H9 (cell line): ENCODE results near the gene DGCR2. TPM values are rescaled to one million over a fixed set of nuclear protein-coding genes. Genes with fewer than 3 reads are reported as not detected.

Experiments used
- DNase-seq: peaks from one replicate; pipeline ENCODE4 v3.0.0-alpha.2; 2017
- H2AFZ ChIP-seq: one replicate; pipeline ENCODE4 v1.6.1; 2013; ENCODE audit warnings: mild to moderate bottlenecking, low read length, control low read depth, moderate library complexity
- H2AK5ac ChIP-seq: 2 replicates; pipeline ENCODE4 v1.6.1; 2013; ENCODE audit warnings: low read length, control low read depth, mixed read lengths; ENCODE audit not compliant: insufficient read length
- H2BK120ac ChIP-seq: one replicate; pipeline ENCODE4 v1.6.1; 2013; ENCODE audit warnings: low read depth, mild to moderate bottlenecking, low read length, control low read depth, inconsistent platforms; ENCODE audit not compliant: poor library complexity, severe bottlenecking
- H2BK12ac ChIP-seq: 2 replicates; pipeline ENCODE4 v1.6.1; 2013; ENCODE audit warnings: low read length, control low read depth, mixed read lengths, low read depth; ENCODE audit not compliant: insufficient read length
- H2BK15ac ChIP-seq: 2 replicates; pipeline ENCODE4 v1.6.1; 2013; ENCODE audit warnings: low read depth, low read length, control low read depth
- H2BK20ac ChIP-seq: one replicate; pipeline ENCODE4 v1.6.1; 2013; ENCODE audit warnings: low read depth, mild to moderate bottlenecking, low read length, control low read depth, inconsistent platforms; ENCODE audit not compliant: poor library complexity, severe bottlenecking
- H2BK5ac ChIP-seq: 2 replicates; pipeline ENCODE4 v1.6.1; 2013; ENCODE audit warnings: low read length, control low read depth, mixed read lengths; ENCODE audit not compliant: insufficient read length
- H3K14ac ChIP-seq: 2 replicates; pipeline ENCODE4 v1.6.1; 2013; ENCODE audit warnings: low read length, control low read depth; ENCODE audit not compliant: insufficient read depth
- H3K18ac ChIP-seq: 2 replicates; pipeline ENCODE4 v1.6.1; 2013; ENCODE audit warnings: low read depth, mild to moderate bottlenecking, mixed read lengths, low read length, control low read depth; ENCODE audit not compliant: insufficient read length
- H3K23ac ChIP-seq: 2 replicates; pipeline ENCODE4 v1.6.1; 2013; ENCODE audit warnings: low read length, control low read depth, mixed read lengths, low read depth; ENCODE audit not compliant: insufficient read length
- H3K23me2 ChIP-seq: 2 replicates; pipeline ENCODE4 v1.6.1; 2013; ENCODE audit warnings: low read depth, mild to moderate bottlenecking, mixed read lengths, low read length, control low read depth; ENCODE audit not compliant: insufficient read length, poor library complexity, severe bottlenecking
- H3K27ac ChIP-seq: 2 replicates; pipeline ENCODE4 v1.5.1; 2013; ENCODE audit warnings: low read length, control low read depth, mixed read lengths, low read depth; ENCODE audit not compliant: insufficient read length
- H3K27me3 ChIP-seq: 2 replicates; pipeline ENCODE4 v1.6.1; 2013; ENCODE audit warnings: low read length, control low read depth, inconsistent platforms; ENCODE audit not compliant: insufficient read depth
- H3K4ac ChIP-seq: 2 replicates; pipeline ENCODE4 v1.6.1; 2013; ENCODE audit warnings: low read depth, mild to moderate bottlenecking, control low read depth, inconsistent platforms, low read length, moderate library complexity
- H3K4me1 ChIP-seq: 2 replicates; pipeline ENCODE4 v1.6.1; 2013; ENCODE audit warnings: low read length, control low read depth, inconsistent platforms; ENCODE audit not compliant: insufficient read depth
- H3K4me2 ChIP-seq: 2 replicates; pipeline ENCODE4 v1.6.1; 2013; ENCODE audit warnings: low read length, control low read depth, mixed read lengths; ENCODE audit not compliant: insufficient read length, insufficient read depth
- H3K56ac ChIP-seq: 2 replicates; pipeline ENCODE4 v1.6.1; 2013; ENCODE audit warnings: low read depth, mild to moderate bottlenecking, mixed read lengths, low read length, control low read depth; ENCODE audit not compliant: insufficient read length
- H3K79me1 ChIP-seq: 2 replicates; pipeline ENCODE4 v1.6.1; 2013; ENCODE audit warnings: low read depth, mild to moderate bottlenecking, moderate library complexity, low read length, control low read depth, inconsistent platforms; ENCODE audit not compliant: insufficient read depth, poor library complexity, severe bottlenecking
- H3K79me2 ChIP-seq: 2 replicates; pipeline ENCODE4 v1.6.1; 2013; ENCODE audit warnings: low read length, control low read depth, inconsistent platforms; ENCODE audit not compliant: insufficient read depth
- H3K9ac ChIP-seq: 2 replicates; pipeline ENCODE4 v1.6.1; 2013; ENCODE audit warnings: low read length, control low read depth, mixed read lengths; ENCODE audit not compliant: insufficient read length; ENCODE audit errors: extremely low read depth
- H3K9me3 ChIP-seq: one replicate; pipeline ENCODE4 v1.6.1; 2013; ENCODE audit warnings: low read depth, low read length, inconsistent platforms; ENCODE audit not compliant: control insufficient read depth
- H3T11ph ChIP-seq: one replicate; pipeline ENCODE4 v1.6.1; 2013; ENCODE audit warnings: mild to moderate bottlenecking, low read length, control low read depth, inconsistent platforms
- H4K20me1 ChIP-seq: one replicate; pipeline ENCODE4 v1.6.1; 2013; ENCODE audit not compliant: control insufficient read depth, insufficient read length, insufficient read depth
- H4K5ac ChIP-seq: 2 replicates; pipeline ENCODE4 v1.6.1; 2013; ENCODE audit warnings: low read depth, mild to moderate bottlenecking, mixed read lengths, low read length, control low read depth; ENCODE audit not compliant: insufficient read length
- H4K8ac ChIP-seq: replicated peaks from 2 replicates; pipeline ENCODE4 v1.6.1; 2013; ENCODE audit warnings: low read length, control low read depth, mixed read lengths, low read depth; ENCODE audit not compliant: insufficient read length
- H4K91ac ChIP-seq: 2 replicates; pipeline ENCODE4 v1.6.1; 2013; ENCODE audit warnings: low read depth, mild to moderate bottlenecking, moderate library complexity, mixed read lengths, low read length, control low read depth; ENCODE audit not compliant: insufficient read length
- H3K27ac Mint-ChIP-seq, 3 experiments: 2 replicates in 2 of 3; 3 replicates in 1 of 3; pipeline ENCODE4 v1.8.0; 2020 to 2021; ENCODE audit warnings: mixed read lengths in 3 of 3, mild to moderate bottlenecking in 1 of 3, moderate library complexity in 1 of 3
- H3K27me3 Mint-ChIP-seq: 2 replicates; pipeline ENCODE4 v1.8.0; 2021; ENCODE audit warnings: low read depth, mild to moderate bottlenecking, moderate library complexity, mixed read lengths
- H3K36me3 Mint-ChIP-seq, 3 experiments: 2 replicates in 2 of 3; 3 replicates in 1 of 3; pipeline ENCODE4 v1.8.0; 2020 to 2021; ENCODE audit warnings: low read depth in 3 of 3, mixed read lengths in 3 of 3; ENCODE audit not compliant: insufficient read depth in 1 of 3
- H3K4me1 Mint-ChIP-seq, 2 experiments: 2 replicates each; pipeline ENCODE4 v1.8.0; 2020; ENCODE audit warnings: mixed read lengths in 2 of 2
- H3K4me3 Mint-ChIP-seq, 2 experiments: 2 replicates in 1 of 2; 3 replicates in 1 of 2; pipeline ENCODE4 v1.8.0; 2020 to 2021; ENCODE audit warnings: mild to moderate bottlenecking in 2 of 2, mixed read lengths in 2 of 2, moderate library complexity in 1 of 2
- H3K9me3 Mint-ChIP-seq, 2 experiments: 2 replicates in 1 of 2; 3 replicates in 1 of 2; pipeline ENCODE4 v1.8.0; 2020; ENCODE audit warnings: mild to moderate bottlenecking in 2 of 2, mixed read lengths in 2 of 2, moderate library complexity in 1 of 2
- WGBS: extraction: QIAGEN DNeasy Blood & Tissue Kit; methylation state at CpG from one replicate; pipeline ENCODE4 v1.1.7; 2013; ENCODE audit warnings: missing lambda C conversion rate, low lambda C conversion rate, mixed read lengths; ENCODE audit not compliant: insufficient read length; ENCODE audit errors: extremely low coverage; 5-methylcytosine and 5-hydroxymethylcytosine counted together
- total RNA-seq: library from RNA; stranded (reverse); gene quantifications from 2 replicates; pipeline ENCODE4 v1.2.1, GENCODE V29; 2021
- TF ChIP-seq, protein P1 (sequence below): fragments of 200-600 bp; sonication (generic); conservative IDR thresholded peaks from 3 replicates; pipeline ENCODE4 v1.8.0; 2021; ENCODE audit warnings: antibody characterized with exemption, mild to moderate bottlenecking

Gene DGCR2
- total RNA-seq, 1 experiment from 2014 or later: 47.2 TPM

DNA sequence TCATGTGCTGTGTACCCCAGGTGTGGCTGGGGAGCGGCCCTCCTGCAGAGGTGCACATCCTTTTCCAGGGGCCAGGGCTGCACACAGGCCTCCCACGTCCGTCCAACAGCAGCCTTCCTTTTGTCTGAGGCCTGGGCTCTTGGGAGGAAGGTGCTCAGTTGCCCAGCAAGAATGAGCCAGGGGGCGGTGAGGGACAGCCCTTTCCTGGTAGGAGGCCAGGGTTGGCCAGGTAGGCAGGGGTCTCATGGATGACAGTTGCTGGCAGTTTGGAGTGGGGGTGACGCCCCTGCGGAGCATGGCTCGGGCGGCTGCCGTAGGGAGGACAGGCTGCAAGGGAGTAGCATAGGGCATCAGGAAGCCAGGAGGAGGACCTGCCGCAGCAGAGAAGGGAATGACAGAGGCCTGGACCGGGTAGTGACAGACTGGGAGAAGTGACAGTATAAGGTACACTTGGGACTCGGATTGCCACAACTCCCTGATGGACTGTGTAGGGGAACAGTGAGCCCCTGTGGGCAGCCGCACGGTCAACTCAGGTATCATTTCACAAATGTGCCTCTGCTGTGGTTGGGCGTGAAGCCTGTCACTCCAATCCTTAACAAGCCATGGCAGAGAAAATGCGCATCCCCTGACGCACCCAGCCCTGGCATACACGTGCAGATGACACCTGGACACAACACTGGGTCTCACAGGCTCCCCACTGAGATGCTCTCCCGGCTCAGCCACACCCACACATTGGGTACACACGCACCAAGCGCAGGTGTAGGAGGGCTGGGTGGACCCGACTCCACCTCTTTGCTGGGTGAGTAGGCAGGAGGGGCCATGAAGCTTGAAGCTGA is 79.7 kb downstream of the DGCR2 start:
- Histone ChIP-seq H3K18ac (no peak overlapping the region), H2BK5ac (no peak overlapping the region), H4K20me1 (no peaks in the 10 kb centered on the region), H3T11ph (no peak overlapping the region), H3K9ac (no peak overlapping the region), H3K9me3 (no peaks in the 10 kb centered on the region), H2AFZ (no peak overlapping the region), H3K79me2 (no peaks in the 10 kb centered on the region), H2BK12ac (no peak overlapping the region), H3K79me1 (no peaks in the 10 kb centered on the region), H2BK15ac (no peak overlapping the region), H3K14ac (no peak overlapping the region), H4K91ac (no peak overlapping the region), H3K23me2 (no peaks in the 10 kb centered on the region), H4K8ac (no peak overlapping the region), H3K4me2 (no peak overlapping the region), H3K56ac (no peak overlapping the region), H2BK20ac (no peak overlapping the region), H2AK5ac (no peak overlapping the region), H3K4ac (no peak overlapping the region), H3K27me3 (no peaks in the 10 kb centered on the region), H2BK120ac (no peak overlapping the region), H3K27ac (no peak overlapping the region), H3K23ac (no peak overlapping the region), H3K4me1 (no peaks in the 10 kb centered on the region), H4K5ac (no peak overlapping the region)
- Mint-ChIP-seq H3K9me3 (no peaks in the 10 kb centered on the region), H3K27ac (peak overlapping the region in 1 of 3 experiments; percentile 89; a peak in 2 of 7 replicates), H3K4me1 (no peaks in the 10 kb centered on the region), H3K36me3 (peaks cover 17 to 64% (median 55%) of the 10 kb centered on the region in 3 experiments; a peak in 6 of 7 replicates), H3K27me3 (no peaks in the 10 kb centered on the region), H3K4me3 (no peak overlapping the region)
- WGBS: no CpG with 5 or more reads among the region's 22 CpGs
- TF ChIP-seq, protein P1, sequence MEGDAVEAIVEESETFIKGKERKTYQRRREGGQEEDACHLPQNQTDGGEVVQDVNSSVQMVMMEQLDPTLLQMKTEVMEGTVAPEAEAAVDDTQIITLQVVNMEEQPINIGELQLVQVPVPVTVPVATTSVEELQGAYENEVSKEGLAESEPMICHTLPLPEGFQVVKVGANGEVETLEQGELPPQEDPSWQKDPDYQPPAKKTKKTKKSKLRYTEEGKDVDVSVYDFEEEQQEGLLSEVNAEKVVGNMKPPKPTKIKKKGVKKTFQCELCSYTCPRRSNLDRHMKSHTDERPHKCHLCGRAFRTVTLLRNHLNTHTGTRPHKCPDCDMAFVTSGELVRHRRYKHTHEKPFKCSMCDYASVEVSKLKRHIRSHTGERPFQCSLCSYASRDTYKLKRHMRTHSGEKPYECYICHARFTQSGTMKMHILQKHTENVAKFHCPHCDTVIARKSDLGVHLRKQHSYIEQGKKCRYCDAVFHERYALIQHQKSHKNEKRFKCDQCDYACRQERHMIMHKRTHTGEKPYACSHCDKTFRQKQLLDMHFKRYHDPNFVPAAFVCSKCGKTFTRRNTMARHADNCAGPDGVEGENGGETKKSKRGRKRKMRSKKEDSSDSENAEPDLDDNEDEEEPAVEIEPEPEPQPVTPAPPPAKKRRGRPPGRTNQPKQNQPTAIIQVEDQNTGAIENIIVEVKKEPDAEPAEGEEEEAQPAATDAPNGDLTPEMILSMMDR: no peak
- DNase-seq: no peak
